HepG2 (cell line): Measurements from ENCODE around the gene TCF20. TPM values are rescaled to one million over a fixed set of nuclear protein-coding genes. Genes with fewer than 3 reads are reported as not detected.

Experiments used
- CBX2 ChIP-seq, 2 experiments: fragments of 200-600 bp in 1 of 2; sonication (generic); formaldehyde crosslinking in 1 of 2; IDR thresholded peaks; 2 replicates each; pipeline versions ENCODE4 v1.7.0 to v1.8.1; 2018 to 2022; ENCODE audit warnings: low read depth in 2 of 2, low read length in 1 of 2, mild to moderate bottlenecking in 1 of 2, missing genetic modification reagents in 1 of 2
- CCDC6 ChIP-seq: sonication (generic); formaldehyde crosslinking; IDR thresholded peaks from 2 replicates; pipeline ENCODE4 v1.8.1; 2022; ENCODE audit warnings: mild to moderate bottlenecking, missing genetic modification reagents, moderate library complexity
- MAF1 ChIP-seq: sonication (generic); formaldehyde crosslinking; IDR thresholded peaks from 2 replicates; pipeline ENCODE4 v1.5.0; 2020; ENCODE audit warnings: missing genetic modification reagents, borderline replicate concordance
- TAF1 ChIP-seq: sonication (generic); formaldehyde crosslinking; IDR thresholded peaks from 2 replicates; pipeline ENCODE4 v1.4.0; 2020; ENCODE audit warnings: missing genetic modification reagents
- ZBTB1 ChIP-seq: sonication (generic); formaldehyde crosslinking; IDR thresholded peaks from 2 replicates; pipeline ENCODE4 v1.4.0; 2020; ENCODE audit warnings: missing genetic modification reagents, borderline replicate concordance
- ZFP37 ChIP-seq: sonication (generic); formaldehyde crosslinking; IDR thresholded peaks from 2 replicates; pipeline ENCODE4 v1.4.0; 2020; ENCODE audit warnings: missing genetic modification reagents, borderline replicate concordance
- ZNF251 ChIP-seq: sonication (generic); formaldehyde crosslinking; IDR thresholded peaks from 2 replicates; pipeline ENCODE4 v1.9.0; 2021; ENCODE audit warnings: mild to moderate bottlenecking, missing genetic modification reagents
- ZNF569 ChIP-seq: sonication (generic); formaldehyde crosslinking; IDR thresholded peaks from 2 replicates; pipeline ENCODE4 v1.5.0; 2020; ENCODE audit warnings: mild to moderate bottlenecking, missing genetic modification reagents, moderate library complexity, borderline replicate concordance
- ZNF619 ChIP-seq: sonication (generic); formaldehyde crosslinking; IDR thresholded peaks from 2 replicates; pipeline ENCODE4 v1.4.0; 2020; ENCODE audit warnings: mild to moderate bottlenecking, missing genetic modification reagents
- ZNF678 ChIP-seq: sonication (generic); formaldehyde crosslinking; IDR thresholded peaks from 2 replicates; pipeline ENCODE4 v1.4.0; 2020; ENCODE audit warnings: mild to moderate bottlenecking, missing genetic modification reagents
- ZNF788 ChIP-seq: sonication (generic); formaldehyde crosslinking; IDR thresholded peaks from 2 replicates; pipeline ENCODE4 v1.5.0; 2020; ENCODE audit warnings: mild to moderate bottlenecking, missing genetic modification reagents, borderline replicate concordance
- polyA plus RNA-seq, 8 experiments: library from polyadenylated mRNA; depleted of rRNA in 3 of 8; stranded (reverse) in 7 of 8; unstranded in 1 of 8; fragments of >200 nt; fragmentation: Illumina TruSeq in 4 of 8; extraction: Trizol in 4 of 8; gene quantifications; 2 replicates each; pipeline versions ENCODE4 v1.2.1 to v1.2.3, GENCODE V29; 2011 to 2016; ENCODE audit warnings: low read depth in 4 of 8, missing spikeins in 1 of 8, mixed read lengths in 1 of 8; ENCODE audit not compliant: insufficient read depth in 1 of 8
- total RNA-seq, 5 experiments: library from RNA; depleted of rRNA; stranded (reverse); fragments of >200 nt; fragmentation: Illumina TruSeq; extraction: Trizol; gene quantifications; 2 replicates each; pipeline ENCODE4 v1.2.3, GENCODE V29; 2016; ENCODE audit warnings: low read depth in 1 of 5
- TF ChIP-seq, protein P1 (sequence below): sonication (generic); formaldehyde crosslinking; IDR thresholded peaks from 2 replicates; pipeline ENCODE4 v1.4.0; 2020; ENCODE audit warnings: missing genetic modification reagents, borderline replicate concordance
- TF ChIP-seq, protein P2 (sequence below), 2 experiments: fragments of 450-650 bp in 1 of 2; sonication (generic) in 1 of 2; formaldehyde crosslinking in 1 of 2; IDR thresholded peaks; 2 replicates each; pipeline versions ENCODE4 v1.6.1 to v1.8.0; 2016 to 2022; ENCODE audit warnings: antibody characterized with exemption in 1 of 2, mild to moderate bottlenecking in 1 of 2, missing genetic modification reagents in 1 of 2
- TF ChIP-seq, protein P3 (sequence below): sonication (generic); formaldehyde crosslinking; IDR thresholded peaks from 2 replicates; pipeline ENCODE4 v1.5.0; 2020; ENCODE audit warnings: missing genetic modification reagents
- TF ChIP-seq, protein P4 (sequence below): sonication (generic); formaldehyde crosslinking; IDR thresholded peaks from 2 replicates; pipeline ENCODE4 v1.8.0; 2023; ENCODE audit warnings: mild to moderate bottlenecking, missing genetic modification reagents

TCF20 gene
- total and polyA plus RNA-seq, 2 of the 13 experiments (the other 11 are each of a cell fraction or from before 2014, with no cell fraction given) = 12.8 to 23.7 TPM

DNA sequence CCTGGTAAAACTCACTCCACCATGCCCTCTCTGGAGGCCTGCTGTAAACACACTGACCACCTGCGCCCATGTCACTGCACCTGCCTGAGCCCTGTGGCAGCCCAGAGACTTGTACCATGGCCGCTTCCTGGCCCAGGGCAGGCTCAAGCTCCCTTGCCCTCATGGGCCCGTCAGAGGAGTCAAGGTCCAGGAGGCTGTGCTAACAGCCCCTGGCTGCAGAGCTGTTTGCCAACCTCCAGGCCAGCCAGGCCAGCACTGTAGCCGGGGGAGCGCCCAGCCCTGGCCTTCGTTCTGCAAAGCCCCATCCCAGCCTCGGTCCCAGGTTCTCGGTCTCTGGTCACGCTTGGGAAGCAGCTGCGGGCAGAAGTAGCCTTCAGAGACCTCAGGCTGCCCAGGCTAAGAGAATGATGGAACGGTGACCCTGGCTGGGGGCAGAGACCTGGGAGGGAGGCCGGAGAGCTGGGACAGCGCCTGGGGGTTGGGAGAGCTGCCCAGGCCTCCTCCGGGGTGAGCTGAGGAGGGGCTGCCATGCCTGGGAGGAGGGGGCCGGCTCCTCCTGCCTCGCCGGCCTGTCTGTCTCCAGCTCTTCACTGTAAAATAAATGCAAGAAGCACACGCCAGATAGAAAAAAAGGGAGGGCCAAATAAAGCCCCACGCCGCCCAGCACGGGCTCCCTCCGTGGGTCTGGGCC is 11.9 kb upstream of the TCF20 start (continued):
- TF ChIP-seq, protein P1, sequence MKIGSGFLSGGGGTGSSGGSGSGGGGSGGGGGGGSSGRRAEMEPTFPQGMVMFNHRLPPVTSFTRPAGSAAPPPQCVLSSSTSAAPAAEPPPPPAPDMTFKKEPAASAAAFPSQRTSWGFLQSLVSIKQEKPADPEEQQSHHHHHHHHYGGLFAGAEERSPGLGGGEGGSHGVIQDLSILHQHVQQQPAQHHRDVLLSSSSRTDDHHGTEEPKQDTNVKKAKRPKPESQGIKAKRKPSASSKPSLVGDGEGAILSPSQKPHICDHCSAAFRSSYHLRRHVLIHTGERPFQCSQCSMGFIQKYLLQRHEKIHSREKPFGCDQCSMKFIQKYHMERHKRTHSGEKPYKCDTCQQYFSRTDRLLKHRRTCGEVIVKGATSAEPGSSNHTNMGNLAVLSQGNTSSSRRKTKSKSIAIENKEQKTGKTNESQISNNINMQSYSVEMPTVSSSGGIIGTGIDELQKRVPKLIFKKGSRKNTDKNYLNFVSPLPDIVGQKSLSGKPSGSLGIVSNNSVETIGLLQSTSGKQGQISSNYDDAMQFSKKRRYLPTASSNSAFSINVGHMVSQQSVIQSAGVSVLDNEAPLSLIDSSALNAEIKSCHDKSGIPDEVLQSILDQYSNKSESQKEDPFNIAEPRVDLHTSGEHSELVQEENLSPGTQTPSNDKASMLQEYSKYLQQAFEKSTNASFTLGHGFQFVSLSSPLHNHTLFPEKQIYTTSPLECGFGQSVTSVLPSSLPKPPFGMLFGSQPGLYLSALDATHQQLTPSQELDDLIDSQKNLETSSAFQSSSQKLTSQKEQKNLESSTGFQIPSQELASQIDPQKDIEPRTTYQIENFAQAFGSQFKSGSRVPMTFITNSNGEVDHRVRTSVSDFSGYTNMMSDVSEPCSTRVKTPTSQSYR = no peak
- TF ChIP-seq, protein P2, sequence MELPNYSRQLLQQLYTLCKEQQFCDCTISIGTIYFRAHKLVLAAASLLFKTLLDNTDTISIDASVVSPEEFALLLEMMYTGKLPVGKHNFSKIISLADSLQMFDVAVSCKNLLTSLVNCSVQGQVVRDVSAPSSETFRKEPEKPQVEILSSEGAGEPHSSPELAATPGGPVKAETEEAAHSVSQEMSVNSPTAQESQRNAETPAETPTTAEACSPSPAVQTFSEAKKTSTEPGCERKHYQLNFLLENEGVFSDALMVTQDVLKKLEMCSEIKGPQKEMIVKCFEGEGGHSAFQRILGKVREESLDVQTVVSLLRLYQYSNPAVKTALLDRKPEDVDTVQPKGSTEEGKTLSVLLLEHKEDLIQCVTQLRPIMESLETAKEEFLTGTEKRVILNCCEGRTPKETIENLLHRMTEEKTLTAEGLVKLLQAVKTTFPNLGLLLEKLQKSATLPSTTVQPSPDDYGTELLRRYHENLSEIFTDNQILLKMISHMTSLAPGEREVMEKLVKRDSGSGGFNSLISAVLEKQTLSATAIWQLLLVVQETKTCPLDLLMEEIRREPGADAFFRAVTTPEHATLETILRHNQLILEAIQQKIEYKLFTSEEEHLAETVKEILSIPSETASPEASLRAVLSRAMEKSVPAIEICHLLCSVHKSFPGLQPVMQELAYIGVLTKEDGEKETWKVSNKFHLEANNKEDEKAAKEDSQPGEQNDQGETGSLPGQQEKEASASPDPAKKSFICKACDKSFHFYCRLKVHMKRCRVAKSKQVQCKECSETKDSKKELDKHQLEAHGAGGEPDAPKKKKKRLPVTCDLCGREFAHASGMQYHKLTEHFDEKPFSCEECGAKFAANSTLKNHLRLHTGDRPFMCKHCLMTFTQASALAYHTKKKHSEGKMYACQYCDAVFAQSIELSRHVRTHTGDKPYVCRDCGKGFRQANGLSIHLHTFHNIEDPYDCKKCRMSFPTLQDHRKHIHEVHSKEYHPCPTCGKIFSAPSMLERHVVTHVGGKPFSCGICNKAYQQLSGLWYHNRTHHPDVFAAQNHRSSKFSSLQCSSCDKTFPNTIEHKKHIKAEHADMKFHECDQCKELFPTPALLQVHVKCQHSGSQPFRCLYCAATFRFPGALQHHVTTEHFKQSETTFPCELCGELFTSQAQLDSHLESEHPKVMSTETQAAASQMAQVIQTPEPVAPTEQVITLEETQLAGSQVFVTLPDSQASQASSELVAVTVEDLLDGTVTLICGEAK (IDR thresholded peaks at IDR 0.05) = no peak
- TF ChIP-seq, protein P2 (CRISPR knock-in tag; IDR thresholded peaks at IDR 0.05) = no peak
- TF ChIP-seq ZNF251 (no peak), ZNF678 (CRISPR knock-in tag) (no peak), ZNF788 (CRISPR knock-in tag) (no peak), ZBTB1 (no peak), ZNF569 (CRISPR knock-in tag) (no peak), ZNF619 (no peak), CCDC6 (CRISPR knock-in tag) (no peak), MAF1 (no peak), CBX2 (IDR thresholded peaks at IDR 0.05; ENCODE audit: low read depth, low read length) (no peak), CBX2 (CRISPR knock-in tag; IDR thresholded peaks at IDR 0.05; ENCODE audit: low read depth) (no peak), ZFP37 (CRISPR knock-in tag) (no peak), TAF1 (CRISPR knock-in tag) (no peak)
- TF ChIP-seq, protein P3, sequence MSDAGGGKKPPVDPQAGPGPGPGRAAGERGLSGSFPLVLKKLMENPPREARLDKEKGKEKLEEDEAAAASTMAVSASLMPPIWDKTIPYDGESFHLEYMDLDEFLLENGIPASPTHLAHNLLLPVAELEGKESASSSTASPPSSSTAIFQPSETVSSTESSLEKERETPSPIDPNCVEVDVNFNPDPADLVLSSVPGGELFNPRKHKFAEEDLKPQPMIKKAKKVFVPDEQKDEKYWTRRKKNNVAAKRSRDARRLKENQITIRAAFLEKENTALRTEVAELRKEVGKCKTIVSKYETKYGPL (CRISPR knock-in tag) = no peak
- TF ChIP-seq, protein P4, sequence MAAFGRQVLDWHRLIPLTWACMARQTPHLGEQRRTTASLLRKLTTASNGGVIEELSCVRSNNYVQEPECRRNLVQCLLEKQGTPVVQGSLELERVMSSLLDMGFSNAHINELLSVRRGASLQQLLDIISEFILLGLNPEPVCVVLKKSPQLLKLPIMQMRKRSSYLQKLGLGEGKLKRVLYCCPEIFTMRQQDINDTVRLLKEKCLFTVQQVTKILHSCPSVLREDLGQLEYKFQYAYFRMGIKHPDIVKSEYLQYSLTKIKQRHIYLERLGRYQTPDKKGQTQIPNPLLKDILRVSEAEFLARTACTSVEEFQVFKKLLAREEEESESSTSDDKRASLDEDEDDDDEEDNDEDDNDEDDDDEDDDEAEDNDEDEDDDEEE (CRISPR knock-in tag) = no peak
